CD14-positive monocyte (primary cell): ENCODE data around the gene C2. TPM values are rescaled to one million over a fixed set of nuclear protein-coding genes. Genes with fewer than 3 reads are reported as not detected.

Experiments used
- DNase-seq, 3 donors: peaks; one replicate each; pipeline ENCODE4 v3.0.0-alpha.2; 2011 to 2022
- H2AFZ ChIP-seq: 2 replicates; pipeline ENCODE4 v1.6.0; 2012; ENCODE audit warnings: mild to moderate bottlenecking, low read depth, low read length, inconsistent platforms; ENCODE audit not compliant: insufficient read depth, poor library complexity, severe bottlenecking
- H3K27ac ChIP-seq, 2 donors: 1 replicate in 1 of 2; 2 replicates in 1 of 2; pipeline ENCODE4 v1.5.1; 2012 to 2013; ENCODE audit warnings: low read length in 2 of 2, control low read depth in 1 of 2, inconsistent platforms in 1 of 2, low read depth in 1 of 2, mild to moderate bottlenecking in 1 of 2
- H3K27me3 ChIP-seq, 2 donors: one replicate each; pipeline versions ENCODE4 v1.6.0 to v1.6.1; 2011 to 2013; ENCODE audit warnings: low read length in 2 of 2; ENCODE audit not compliant: control insufficient read depth in 2 of 2, insufficient read depth in 2 of 2
- H3K36me3 ChIP-seq, 2 donors: replicated peaks in 1 of 2; 1 replicate in 1 of 2; 2 replicates in 1 of 2; pipeline versions ENCODE4 v1.5.1 to v1.6.1; 2012 to 2013; ENCODE audit warnings: low read length in 2 of 2, control low read depth in 1 of 2, inconsistent platforms in 1 of 2, mild to moderate bottlenecking in 1 of 2; ENCODE audit not compliant: insufficient read depth in 2 of 2, control insufficient read depth in 1 of 2
- H3K4me1 ChIP-seq, 2 donors: 1 replicate in 1 of 2; 2 replicates in 1 of 2; pipeline versions ENCODE4 v1.5.1 to v1.6.1; 2012 to 2013; ENCODE audit warnings: low read length in 2 of 2, control low read depth in 1 of 2, inconsistent platforms in 1 of 2, mild to moderate bottlenecking in 1 of 2, moderate library complexity in 1 of 2; ENCODE audit not compliant: insufficient read depth in 2 of 2, control insufficient read depth in 1 of 2
- H3K4me2 ChIP-seq: replicated peaks from 2 replicates; pipeline ENCODE3; 2012; ENCODE audit warnings: low read length, moderate library complexity, mild to moderate bottlenecking; ENCODE audit not compliant: poor library complexity, severe bottlenecking; ENCODE audit errors: extremely low read depth
- H3K4me3 ChIP-seq, 3 experiments: fragments of 200-600 bp in 1 of 3; sonication (generic) in 1 of 3; replicated peaks in 1 of 3; 1 replicate in 2 of 3; 2 replicates in 1 of 3; pipeline ENCODE4 v1.5.1; 2011 to 2013; ENCODE audit warnings: low read length in 3 of 3, mild to moderate bottlenecking in 3 of 3, control low read depth in 2 of 3, low read depth in 2 of 3, inconsistent platforms in 1 of 3, moderate library complexity in 1 of 3
- H3K79me2 ChIP-seq: 2 replicates; pipeline ENCODE4 v1.6.0; 2012; ENCODE audit warnings: mild to moderate bottlenecking, control low read depth, inconsistent platforms, low read length, moderate library complexity; ENCODE audit not compliant: insufficient read depth
- H3K9ac ChIP-seq: 2 replicates; pipeline ENCODE4 v1.6.0; 2017; ENCODE audit warnings: low read length, mild to moderate bottlenecking; ENCODE audit not compliant: insufficient read depth, poor library complexity, severe bottlenecking
- H3K9me3 ChIP-seq, 2 donors: replicated peaks in 1 of 2; 1 replicate in 1 of 2; 2 replicates in 1 of 2; pipeline versions ENCODE4 v1.5.1 to v1.6.1; 2012 to 2013; ENCODE audit warnings: low read length in 2 of 2, control low read depth in 1 of 2; ENCODE audit not compliant: control insufficient read depth in 1 of 2, insufficient read depth in 1 of 2
- H4K20me1 ChIP-seq: 2 replicates; pipeline ENCODE4 v1.6.0; 2012; ENCODE audit warnings: mild to moderate bottlenecking, low read length, control low read depth, moderate library complexity; ENCODE audit not compliant: insufficient read depth
- H3K27ac Mint-ChIP-seq, 7 donors: one replicate each; pipeline ENCODE4 v1.8.0; 2020; ENCODE audit warnings: mild to moderate bottlenecking in 7 of 7, mixed read lengths in 7 of 7, moderate library complexity in 6 of 7, inconsistent platforms in 2 of 7
- H3K27me3 Mint-ChIP-seq, 3 donors: one replicate each; pipeline ENCODE4 v1.8.0; 2021 to 2022; ENCODE audit warnings: low read depth in 3 of 3, mild to moderate bottlenecking in 3 of 3, mixed read lengths in 3 of 3, moderate library complexity in 3 of 3, inconsistent platforms in 1 of 3
- H3K36me3 Mint-ChIP-seq, 2 donors: one replicate each; pipeline ENCODE4 v1.8.0; 2020; ENCODE audit warnings: mixed read lengths in 2 of 2, inconsistent platforms in 1 of 2, mild to moderate bottlenecking in 1 of 2
- H3K4me1 Mint-ChIP-seq: one replicate; pipeline ENCODE4 v1.8.0; 2020; ENCODE audit warnings: mild to moderate bottlenecking, mixed read lengths
- H3K4me3 Mint-ChIP-seq, 2 donors: one replicate each; pipeline ENCODE4 v1.8.0; 2020; ENCODE audit warnings: mild to moderate bottlenecking in 2 of 2, mixed read lengths in 2 of 2, moderate library complexity in 1 of 2
- H3K9me3 Mint-ChIP-seq, 7 donors: one replicate each; pipeline ENCODE4 v1.8.0; 2020 to 2022; ENCODE audit warnings: mixed read lengths in 7 of 7, mild to moderate bottlenecking in 6 of 7, moderate library complexity in 6 of 7, inconsistent platforms in 2 of 7
- WGBS: methylation state at CpG from one replicate; pipeline ENCODE4 v1.1.5; 2013; ENCODE audit warnings: missing lambda C conversion rate; ENCODE audit not compliant: insufficient coverage; 5-methylcytosine and 5-hydroxymethylcytosine counted together
- intact Hi-C, 2 donors: fragments of 100-400 bp; cut with micrococcal nuclease; formaldehyde crosslinking; loops; one replicate each; pipeline versions ENCODE4 v1.15.0 to v1.15.1; 2023
- polyA plus RNA-seq, 3 donors: library from polyadenylated mRNA; depleted of rRNA in 1 of 3; unstranded in 2 of 3; stranded (reverse) in 1 of 3; fragments of 300-500 nt in 2 of 3; fragments of >200 nt in 1 of 3; fragmentation: Illumina TruSeq in 2 of 3; gene quantifications; 1 replicate in 2 of 3; 2 replicates in 1 of 3; pipeline ENCODE4 v1.2.3, GENCODE V29; 2012 to 2021
- TF ChIP-seq, protein P1 (sequence below): fragments of 200-600 bp; IDR thresholded peaks from one replicate; pipeline ENCODE4 v1.8.0; 2022; ENCODE audit warnings: antibody characterized with exemption, mild to moderate bottlenecking

C2 gene
- polyA plus RNA-seq, 3 donors = 5.4 to 7.2 (median 6.5) TPM

DNA sequence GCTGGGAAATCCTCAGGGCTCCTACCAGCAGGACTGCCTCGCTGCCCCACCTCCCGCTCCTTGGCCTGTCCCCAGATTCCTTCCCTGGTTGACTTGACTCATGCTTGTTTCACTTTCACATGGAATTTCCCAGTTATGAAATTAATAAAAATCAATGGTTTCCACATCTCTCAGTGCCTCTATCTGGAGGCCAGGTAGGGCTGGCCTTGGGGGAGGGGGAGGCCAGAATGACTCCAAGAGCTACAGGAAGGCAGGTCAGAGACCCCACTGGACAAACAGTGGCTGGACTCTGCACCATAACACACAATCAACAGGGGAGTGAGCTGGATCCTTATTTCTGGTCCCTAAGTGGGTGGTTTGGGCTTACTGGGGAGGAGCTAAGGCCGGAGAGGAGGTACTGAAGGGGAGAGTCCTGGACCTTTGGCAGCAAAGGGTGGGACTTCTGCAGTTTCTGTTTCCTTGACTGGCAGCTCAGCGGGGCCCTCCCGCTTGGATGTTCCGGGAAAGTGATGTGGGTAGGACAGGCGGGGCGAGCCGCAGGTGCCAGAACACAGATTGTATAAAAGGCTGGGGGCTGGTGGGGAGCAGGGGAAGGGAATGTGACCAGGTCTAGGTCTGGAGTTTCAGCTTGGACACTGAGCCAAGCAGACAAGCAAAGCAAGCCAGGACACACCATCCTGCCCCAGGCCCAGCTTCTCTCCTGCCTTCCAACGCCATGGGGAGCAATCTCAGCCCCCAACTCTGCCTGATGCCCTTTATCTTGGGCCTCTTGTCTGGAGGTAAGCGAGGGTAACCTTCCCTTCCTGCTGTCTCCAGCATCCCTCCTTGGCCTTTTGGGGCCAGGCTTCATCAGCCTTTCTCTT lies 18.2 kb downstream of the C2 start, which contains the start of gene CFB:
Gene CFB (plus strand): TSS at position 589 of the 863 bp plus-strand sequence. CDS start 127 bp downstream, at position 716.
- intact Hi-C loops = no loop called here
- Histone ChIP-seq H3K4me1 (peaks cover 3 to 4% of the 10 kb centered on the region in 2 donors), H3K9me3 (no peaks in the 10 kb centered on the region), H3K36me3 (peaks cover 1 to 2% of the 10 kb centered on the region in 2 donors), H4K20me1 (no peaks in the 10 kb centered on the region), H3K4me2 (no peak within 1 kb of the TSS), H3K27me3 (no peaks in the 10 kb centered on the region), H3K4me3 (no peak within 1 kb of the TSS), H3K27ac (no peak within 1 kb of the TSS), H3K79me2 (no peaks in the 10 kb centered on the region), H3K9ac (peak within 1 kb of the TSS; percentile 21), H2AFZ (no peak within 1 kb of the TSS)
- peak in 1 of 3 donors; percentile 74 for DNase-seq
- Mint-ChIP-seq H3K27me3 (peaks cover 13 to 31% (median 27%) of the 10 kb centered on the region in 3 donors), H3K9me3 (peaks cover 0 to 1% (median 0%) of the 10 kb centered on the region in 7 donors), H3K4me3 (peak within 1 kb of the TSS; percentile 39 to 54), H3K4me1 (peaks cover 17% of the 10 kb centered on the region), H3K27ac (peak within 1 kb of the TSS in 3 of 7 donors; percentile 0 to 52 (median 32)), H3K36me3 (peaks cover 0 to under 1% of the 10 kb centered on the region in 2 donors)
- 70% methylated on average over 8 of the region's 11 CpGs for WGBS
- TF ChIP-seq, protein P1, sequence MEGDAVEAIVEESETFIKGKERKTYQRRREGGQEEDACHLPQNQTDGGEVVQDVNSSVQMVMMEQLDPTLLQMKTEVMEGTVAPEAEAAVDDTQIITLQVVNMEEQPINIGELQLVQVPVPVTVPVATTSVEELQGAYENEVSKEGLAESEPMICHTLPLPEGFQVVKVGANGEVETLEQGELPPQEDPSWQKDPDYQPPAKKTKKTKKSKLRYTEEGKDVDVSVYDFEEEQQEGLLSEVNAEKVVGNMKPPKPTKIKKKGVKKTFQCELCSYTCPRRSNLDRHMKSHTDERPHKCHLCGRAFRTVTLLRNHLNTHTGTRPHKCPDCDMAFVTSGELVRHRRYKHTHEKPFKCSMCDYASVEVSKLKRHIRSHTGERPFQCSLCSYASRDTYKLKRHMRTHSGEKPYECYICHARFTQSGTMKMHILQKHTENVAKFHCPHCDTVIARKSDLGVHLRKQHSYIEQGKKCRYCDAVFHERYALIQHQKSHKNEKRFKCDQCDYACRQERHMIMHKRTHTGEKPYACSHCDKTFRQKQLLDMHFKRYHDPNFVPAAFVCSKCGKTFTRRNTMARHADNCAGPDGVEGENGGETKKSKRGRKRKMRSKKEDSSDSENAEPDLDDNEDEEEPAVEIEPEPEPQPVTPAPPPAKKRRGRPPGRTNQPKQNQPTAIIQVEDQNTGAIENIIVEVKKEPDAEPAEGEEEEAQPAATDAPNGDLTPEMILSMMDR = no peak

DNA sequence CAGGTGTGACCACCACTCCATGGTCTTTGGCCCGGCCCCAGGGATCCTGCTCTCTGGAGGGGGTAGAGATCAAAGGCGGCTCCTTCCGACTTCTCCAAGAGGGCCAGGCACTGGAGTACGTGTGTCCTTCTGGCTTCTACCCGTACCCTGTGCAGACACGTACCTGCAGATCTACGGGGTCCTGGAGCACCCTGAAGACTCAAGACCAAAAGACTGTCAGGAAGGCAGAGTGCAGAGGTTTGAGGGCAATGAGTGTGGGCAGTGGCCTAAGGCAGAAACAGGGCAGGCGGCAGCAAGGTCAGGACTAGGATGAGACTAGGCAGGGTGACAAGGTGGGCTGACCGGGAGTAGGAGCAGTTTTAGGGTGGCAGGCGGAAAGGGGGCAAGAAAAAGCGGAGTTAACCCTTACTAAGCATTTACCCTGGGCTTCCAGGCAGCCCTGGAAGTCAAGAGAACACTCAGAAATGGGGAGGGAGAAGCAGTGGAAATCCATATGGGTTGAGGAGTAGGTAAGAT lies 18.9 kb downstream of the C2 start:
- H3K4me2 ChIP-seq = no peak overlapping the region
- H3K4me1 Mint-ChIP-seq = peaks cover 17% of the 10 kb centered on the region
- no peak overlapping the region for H3K9ac ChIP-seq
- H3K36me3 Mint-ChIP-seq = peaks cover 3 to 8% of the 10 kb centered on the region in 2 donors
- TF ChIP-seq, protein P1 = no peak
- 90% methylated on average over 11 of the region's 11 CpGs for WGBS
- H3K79me2 ChIP-seq = no peaks in the 10 kb centered on the region
- peaks cover 0 to 1% (median 0%) of the 10 kb centered on the region in 7 donors for H3K9me3 Mint-ChIP-seq
- no peak for DNase-seq
- no peaks in the 10 kb centered on the region for H4K20me1 ChIP-seq
- H2AFZ ChIP-seq = no peak overlapping the region
- H3K4me3 Mint-ChIP-seq = no peak overlapping the region
- peaks cover 3 to 4% of the 10 kb centered on the region in 2 donors for H3K4me1 ChIP-seq
- intact Hi-C loops = no loop called here
- H3K9me3 ChIP-seq = no peaks in the 10 kb centered on the region
- peaks cover 13 to 29% (median 27%) of the 10 kb centered on the region in 3 donors for H3K27me3 Mint-ChIP-seq
- no peak overlapping the region for H3K27ac ChIP-seq
- H3K27me3 ChIP-seq = no peaks in the 10 kb centered on the region
- peaks cover 7 to 8% of the 10 kb centered on the region in 2 donors for H3K36me3 ChIP-seq
- H3K27ac Mint-ChIP-seq = peak overlapping the region in 2 of 7 donors; percentile 0 to 3
- H3K4me3 ChIP-seq = no peak overlapping the region
